SU-DHL-6 (cell line): ENCODE results near the gene WWOX.

ENCODE experiments used
- H2AFZ ChIP-seq: fragments of 200-600 bp; sonication (generic); 2 replicates; pipeline ENCODE4 v1.6.1; 2014; ENCODE audit warnings: low read depth, mild to moderate bottlenecking, moderate library complexity, mixed read lengths, antibody characterized with exemption, low read length; ENCODE audit not compliant: severe bottlenecking
- H3F3A ChIP-seq: fragments of 200-600 bp; shearing (Covaris generic); 2 replicates; pipeline ENCODE4 v1.6.0; 2016; ENCODE audit warnings: antibody characterized with exemption, mild to moderate bottlenecking; ENCODE audit not compliant: insufficient read depth
- H3K27ac ChIP-seq: fragments of 200-600 bp; sonication (generic); 2 replicates; pipeline ENCODE4 v1.5.1; 2016; ENCODE audit warnings: low read depth, mild to moderate bottlenecking, low read length, moderate library complexity, mixed read lengths
- H3K27me3 ChIP-seq: fragments of 200-600 bp; sonication (generic), shearing (Covaris generic); 2 replicates; pipeline ENCODE4 v1.6.0; 2014; ENCODE audit warnings: mild to moderate bottlenecking, low read length
- H3K36me3 ChIP-seq: fragments of 200-600 bp; sonication (generic); 2 replicates; pipeline ENCODE4 v1.6.1; 2014; ENCODE audit warnings: mild to moderate bottlenecking, low read length, mixed read lengths
- H3K4me2 ChIP-seq: fragments of 300-600, 200-600 bp; shearing (Covaris generic), sonication (generic); 2 replicates; pipeline ENCODE4 v1.6.0; 2014; ENCODE audit warnings: low read length, low read depth, mild to moderate bottlenecking; ENCODE audit not compliant: poor library complexity, severe bottlenecking
- H3K4me3 ChIP-seq: fragments of 200-600 bp; sonication (generic); 2 replicates; pipeline ENCODE4 v1.5.1; 2014; ENCODE audit warnings: antibody characterized with exemption, low read length, mild to moderate bottlenecking, mixed read lengths; ENCODE audit not compliant: insufficient read depth, poor library complexity, severe bottlenecking
- H3K79me2 ChIP-seq: fragments of 200-600 bp; sonication (generic); 2 replicates; pipeline ENCODE4 v1.6.1; 2014; ENCODE audit warnings: mild to moderate bottlenecking, low read length, moderate library complexity; ENCODE audit not compliant: insufficient read depth
- H3K9ac ChIP-seq: fragments of 200-600 bp; sonication (generic); 2 replicates; pipeline ENCODE4 v1.7.0; 2014; ENCODE audit warnings: mild to moderate bottlenecking, low read length
- H3K9me2 ChIP-seq: fragments of 200-600 bp; sonication (generic); replicated peaks from 2 replicates; pipeline ENCODE4 v1.6.1; 2014; ENCODE audit warnings: low read length; ENCODE audit not compliant: insufficient read depth
- H3K9me3 ChIP-seq: fragments of 200-600 bp; sonication (generic); 2 replicates; pipeline ENCODE4 v1.6.1; 2014; ENCODE audit warnings: low read length, mixed read lengths; ENCODE audit not compliant: insufficient read depth
- H4K20me1 ChIP-seq: fragments of 200-600 bp; sonication (generic); 2 replicates; pipeline ENCODE4 v1.6.1; 2014; ENCODE audit warnings: low read depth, mild to moderate bottlenecking, antibody characterized with exemption, low read length, moderate library complexity, mixed read lengths
- CTCF ChIP-seq: fragments of 200-600 bp; sonication (generic); IDR thresholded peaks from one replicate; pipeline ENCODE4 v1.5.1; 2017; ENCODE audit warnings: antibody characterized with exemption, mild to moderate bottlenecking, low read length, moderate library complexity; ENCODE audit not compliant: insufficient read depth, poor library complexity, severe bottlenecking
- EZH2phosphoT487 ChIP-seq: fragments of 200-600 bp; sonication (generic), shearing (Covaris generic); conservative IDR thresholded peaks from 2 replicates; pipeline ENCODE4 v1.6.1; 2018; ENCODE audit warnings: mild to moderate bottlenecking, antibody characterized with exemption, low read length, moderate library complexity, mixed read lengths

Gene WWOX

GRCh38 chr16:78869492-78869891 is 770.0 kb downstream of the WWOX start:
- H4K20me1 ChIP-seq: no peaks in the 10 kb centered on the region
- H3K27ac ChIP-seq: no peak overlapping the region

DNA sequence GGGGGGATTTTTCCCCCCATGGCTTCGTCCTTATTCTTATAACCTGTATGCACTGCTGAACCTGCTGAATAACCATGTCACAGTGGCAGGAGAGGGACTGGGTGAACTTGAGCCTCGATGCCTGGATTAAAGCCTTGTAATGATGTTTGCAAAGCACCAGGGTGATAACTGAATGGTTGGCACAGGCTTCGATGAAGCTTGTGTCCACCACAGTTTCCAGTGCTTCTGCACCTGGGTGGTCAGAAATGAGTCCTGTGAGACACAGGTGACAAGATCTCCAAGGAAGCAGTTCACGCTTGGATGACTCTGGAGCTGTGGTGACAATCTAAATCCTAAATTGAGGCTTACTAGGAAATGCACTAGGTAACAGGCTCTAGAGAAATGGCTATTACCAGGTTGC is 771.8 kb downstream of the WWOX start:
- H3K9me2 ChIP-seq: no peaks in the 10 kb centered on the region
- no peak overlapping the region for H3K9ac ChIP-seq
- H3K36me3 ChIP-seq: no peaks in the 10 kb centered on the region
- no peaks in the 10 kb centered on the region for H3K79me2 ChIP-seq
- H2AFZ ChIP-seq: no peak overlapping the region
- no peaks in the 10 kb centered on the region for H4K20me1 ChIP-seq
- no peak overlapping the region for H3K4me2 ChIP-seq
- H3K4me3 ChIP-seq: no peak overlapping the region
- H3K27ac ChIP-seq: no peak overlapping the region
- no peaks in the 10 kb centered on the region for H3K27me3 ChIP-seq
- no peaks in the 10 kb centered on the region for H3F3A ChIP-seq
- H3K9me3 ChIP-seq: no peaks in the 10 kb centered on the region
- TF ChIP-seq EZH2phosphoT487 (no peak), CTCF (no peak)

More at GRCh38 chr16:78869492-78869891, 770.0 kb downstream of the WWOX start:
- H3K36me3 ChIP-seq: no peaks in the 10 kb centered on the region
- no peaks in the 10 kb centered on the region for H3K27me3 ChIP-seq
- H3F3A ChIP-seq: no peaks in the 10 kb centered on the region
- H3K4me2 ChIP-seq: no peak overlapping the region
- H3K79me2 ChIP-seq: no peaks in the 10 kb centered on the region
- no peak overlapping the region for H2AFZ ChIP-seq
- no peak for TF ChIP-seq EZH2phosphoT487
- TF ChIP-seq CTCF: no peak
- no peak overlapping the region for H3K4me3 ChIP-seq
- H3K9me3 ChIP-seq: no peaks in the 10 kb centered on the region
- H3K9ac ChIP-seq: no peak overlapping the region
- no peaks in the 10 kb centered on the region for H3K9me2 ChIP-seq

- Histone ChIP-seq H2AFZ (no peak overlapping the region), H3K27ac (no peak overlapping the region), H3K4me3 (no peak overlapping the region), H3F3A (no peaks in the 10 kb centered on the region), H3K27me3 (no peaks in the 10 kb centered on the region), H3K9ac (no peak overlapping the region), H3K9me2 (no peaks in the 10 kb centered on the region), H3K36me3 (no peaks in the 10 kb centered on the region), H3K9me3 (no peaks in the 10 kb centered on the region), H3K4me2 (no peak overlapping the region), H3K79me2 (no peaks in the 10 kb centered on the region), H4K20me1 (no peaks in the 10 kb centered on the region)
- no peak for TF ChIP-seq EZH2phosphoT487
- no peak for TF ChIP-seq CTCF
Observed at GRCh38 chr16:78876671-78877070, 777.2 kb downstream of the WWOX start.
